H1 (cell line): ENCODE results near the gene CDR2. TPM values are rescaled to one million over a fixed set of nuclear protein-coding genes. Genes with fewer than 3 reads are reported as not detected.
"Not testable (repeated sequence)": the region's sequence is repeated elsewhere in the genome, so short reads cannot be mapped to it uniquely, and the experiment has no call there.

Experiments
- CTCF ChIA-PET: fragments of 300-600 bp; sonication (Branson Sonifier 250); formaldehyde crosslinking; loops from one replicate; lab custom pipeline; 2021; ENCODE audit not compliant: partially characterized antibody; lab: Charles Lee
- POLR2A ChIA-PET: fragments of 300-600 bp; sonication (Branson Sonifier 250); formaldehyde crosslinking; loops from one replicate; lab custom pipeline; 2021; ENCODE audit warnings: inconsistent platforms; ENCODE audit not compliant: partially characterized antibody; lab: Charles Lee
- DNase-seq, 2 experiments: peaks; one replicate each; pipeline versions ENCODE4 v3.0.0 to v3.0.0-alpha.2; 2010 to 2022; ENCODE audit warnings: low spot score in 2 of 2, low read depth in 1 of 2, mixed read lengths in 1 of 2
- FAIRE-seq: peaks from 2 replicates; lab custom pipeline; 2011; peaks lifted over from hg19 to GRCh38; lab: Jason Lieb, UNC
- H2AFZ ChIP-seq: 2 replicates; pipeline ENCODE4 v1.8.1; 2012; ENCODE audit warnings: low read length, inconsistent platforms
- H2AK5ac ChIP-seq: 2 replicates; pipeline ENCODE4 v1.6.1; 2013; ENCODE audit warnings: low read depth, low read length
- H2BK120ac ChIP-seq: replicated peaks from 2 replicates; pipeline ENCODE3; 2013; ENCODE audit warnings: low read depth, low read length, inconsistent platforms
- H2BK12ac ChIP-seq: 2 replicates; pipeline ENCODE4 v1.6.1; 2013; ENCODE audit warnings: low read depth, low read length
- H2BK15ac ChIP-seq: 2 replicates; pipeline ENCODE4 v1.6.1; 2013; ENCODE audit warnings: low read length
- H2BK20ac ChIP-seq: 2 replicates; pipeline ENCODE4 v1.6.1; 2013; ENCODE audit warnings: low read length
- H2BK5ac ChIP-seq: 2 replicates; pipeline ENCODE4 v1.6.1; 2013; ENCODE audit warnings: low read depth, low read length
- H3K14ac ChIP-seq: 2 replicates; pipeline ENCODE4 v1.6.1; 2013; ENCODE audit warnings: inconsistent platforms; ENCODE audit not compliant: insufficient read length
- H3K18ac ChIP-seq: 2 replicates; pipeline ENCODE4 v1.6.1; 2013; ENCODE audit warnings: low read length; ENCODE audit errors: extremely low read depth
- H3K23ac ChIP-seq: 2 replicates; pipeline ENCODE4 v1.6.1; 2013; ENCODE audit warnings: inconsistent platforms; ENCODE audit not compliant: insufficient read length
- H3K23me2 ChIP-seq: 2 replicates; pipeline ENCODE4 v1.6.1; 2013; ENCODE audit warnings: low read depth, low read length
- H3K27ac ChIP-seq: 2 replicates; pipeline ENCODE4 v1.6.1; 2011; ENCODE audit warnings: low read depth, low read length, inconsistent platforms
- H3K27me3 ChIP-seq, 4 experiments: replicated peaks in 1 of 4; 1 replicate in 1 of 4; 2 replicates in 3 of 4; pipeline versions ENCODE4 v1.6.1 to v1.8.1; 2011 to 2013; ENCODE audit warnings: low read length in 3 of 4, mild to moderate bottlenecking in 3 of 4, inconsistent platforms in 2 of 4, mixed read lengths in 2 of 4, moderate library complexity in 1 of 4; ENCODE audit not compliant: control insufficient read depth in 3 of 4, insufficient read depth in 3 of 4; ENCODE audit errors: extremely low read depth in 1 of 4
- H3K36me3 ChIP-seq, 4 experiments: 2 replicates each; pipeline versions ENCODE4 v1.6.1 to v1.8.1; 2011 to 2013; ENCODE audit warnings: mild to moderate bottlenecking in 4 of 4, low read length in 3 of 4, moderate library complexity in 2 of 4, control low read depth in 1 of 4, inconsistent platforms in 1 of 4; ENCODE audit not compliant: insufficient read depth in 4 of 4, control insufficient read depth in 2 of 4
- H3K4ac ChIP-seq: replicated peaks from 2 replicates; pipeline ENCODE3; 2013; ENCODE audit warnings: low read length, low read depth, mixed read lengths, inconsistent platforms; ENCODE audit not compliant: insufficient read length
- H3K4me1 ChIP-seq, 4 experiments: replicated peaks in 1 of 4; 1 replicate in 1 of 4; 2 replicates in 3 of 4; pipeline versions ENCODE4 v1.6.1 to v1.8.1; 2011 to 2013; ENCODE audit warnings: low read length in 3 of 4, inconsistent platforms in 2 of 4, mixed read lengths in 1 of 4; ENCODE audit not compliant: insufficient read depth in 4 of 4, control insufficient read depth in 3 of 4
- H3K4me2 ChIP-seq, 2 experiments: 2 replicates each; pipeline versions ENCODE4 v1.6.1 to v1.8.1; 2011 to 2013; ENCODE audit warnings: low read depth in 2 of 2, low read length in 2 of 2, control low read depth in 1 of 2, inconsistent platforms in 1 of 2, mild to moderate bottlenecking in 1 of 2; ENCODE audit not compliant: insufficient read depth in 1 of 2
- H3K4me3 ChIP-seq, 4 experiments: fragments of 200-600, 300-600 bp in 1 of 4; sonication (generic), shearing (Covaris generic), sonication (Bioruptor Twin) in 1 of 4; 2 replicates each; pipeline versions ENCODE4 v1.5.1 to v1.8.1; 2011 to 2016; ENCODE audit warnings: low read length in 4 of 4, low read depth in 3 of 4, control low read depth in 2 of 4, inconsistent platforms in 2 of 4, mild to moderate bottlenecking in 2 of 4, mixed read lengths in 1 of 4, moderate library complexity in 1 of 4; ENCODE audit not compliant: insufficient read depth in 2 of 4; ENCODE audit errors: extremely low read depth in 1 of 4
- H3K56ac ChIP-seq: replicated peaks from 2 replicates; pipeline ENCODE3; 2013; ENCODE audit warnings: low read depth, mild to moderate bottlenecking, mixed read lengths, low read length, inconsistent platforms; ENCODE audit not compliant: insufficient read length
- H3K79me1 ChIP-seq: 2 replicates; pipeline ENCODE4 v1.6.1; 2013; ENCODE audit warnings: low read depth, low read length, control low read depth
- H3K79me2 ChIP-seq, 2 experiments: 2 replicates each; pipeline versions ENCODE4 v1.6.1 to v1.8.1; 2012 to 2013; ENCODE audit warnings: low read length in 2 of 2, mild to moderate bottlenecking in 2 of 2, inconsistent platforms in 1 of 2; ENCODE audit not compliant: insufficient read depth in 2 of 2, control insufficient read depth in 1 of 2
- H3K9ac ChIP-seq, 4 experiments: replicated peaks in 1 of 4; 1 replicate in 1 of 4; 2 replicates in 3 of 4; pipeline versions ENCODE4 v1.6.1 to v1.8.1; 2011 to 2013; ENCODE audit warnings: low read depth in 3 of 4, low read length in 3 of 4, control low read depth in 2 of 4, mild to moderate bottlenecking in 2 of 4, moderate library complexity in 2 of 4, inconsistent platforms in 1 of 4; ENCODE audit errors: extremely low read depth in 1 of 4
- H3K9me3 ChIP-seq, 2 experiments: 2 replicates each; pipeline versions ENCODE4 v1.6.1 to v1.8.1; 2012 to 2013; ENCODE audit warnings: mild to moderate bottlenecking in 2 of 2, moderate library complexity in 2 of 2, control low read depth in 1 of 2, inconsistent platforms in 1 of 2, low read depth in 1 of 2, low read length in 1 of 2, mixed read lengths in 1 of 2; ENCODE audit not compliant: insufficient read depth in 2 of 2
- H4K20me1 ChIP-seq, 2 experiments: replicated peaks in 1 of 2; 2 replicates each; pipeline versions ENCODE3 to v1.8.1; 2011 to 2013; ENCODE audit warnings: inconsistent platforms in 2 of 2, low read length in 2 of 2, mild to moderate bottlenecking in 1 of 2; ENCODE audit not compliant: insufficient read depth in 2 of 2, control insufficient read depth in 1 of 2
- H4K5ac ChIP-seq: 2 replicates; pipeline ENCODE4 v1.6.1; 2013; ENCODE audit warnings: low read length, low read depth, mixed read lengths, inconsistent platforms; ENCODE audit not compliant: insufficient read length
- H4K8ac ChIP-seq: 2 replicates; pipeline ENCODE4 v1.8.0; 2013; ENCODE audit warnings: mild to moderate bottlenecking, moderate library complexity, low read length, inconsistent platforms; ENCODE audit not compliant: insufficient read depth; ENCODE audit errors: extremely low read depth
- H4K91ac ChIP-seq: replicated peaks from 2 replicates; pipeline ENCODE3; 2013; ENCODE audit warnings: low read length, mixed read lengths, inconsistent platforms; ENCODE audit not compliant: insufficient read length
- ASH2L ChIP-seq: fragments of 200-600, 300-600 bp; sonication (generic); IDR thresholded peaks from one replicate; pipeline ENCODE4 v1.7.1; 2017; ENCODE audit warnings: low read length
- CBX5 ChIP-seq: fragments of 300-800, 300-1000 bp; sonication (generic); IDR thresholded peaks from 2 replicates; pipeline ENCODE4 v1.7.1; 2016; ENCODE audit warnings: antibody characterized with exemption, low read length, low read depth
- HDAC2 ChIP-seq, 2 experiments: fragments of 300-600 bp in 1 of 2; sonication (generic) in 1 of 2; IDR thresholded peaks; 2 replicates each; pipeline ENCODE4 v1.6.1; 2011 to 2012; ENCODE audit warnings: low read depth in 2 of 2, low read length in 2 of 2, mild to moderate bottlenecking in 2 of 2, moderate library complexity in 2 of 2, borderline replicate concordance in 1 of 2, inconsistent platforms in 1 of 2
- PHF8 ChIP-seq: fragments of 200-600 bp; sonication (generic); conservative IDR thresholded peaks from 2 replicates; pipeline ENCODE4 v1.7.1; 2012; ENCODE audit warnings: low read depth, mild to moderate bottlenecking, inconsistent platforms, low read length, moderate library complexity
- WGBS, 2 experiments: shearing (Covaris generic) in 1 of 2; methylation state at CpG; one replicate each; pipeline versions ENCODE4 v1.1.6 to v1.1.7; 2013 to 2015; ENCODE audit warnings: low lambda C conversion rate in 2 of 2, mixed read lengths in 2 of 2, inconsistent platforms in 1 of 2, low coverage in 1 of 2, missing lambda C conversion rate in 1 of 2; ENCODE audit not compliant: insufficient replicate concordance in 2 of 2, insufficient coverage in 1 of 2, insufficient read length in 1 of 2; ENCODE audit errors: extremely low coverage in 1 of 2, missing lambda C conversion rate in 1 of 2; 5-methylcytosine and 5-hydroxymethylcytosine counted together
- polyA plus RNA-seq, 7 experiments: library from polyadenylated mRNA; depleted of rRNA in 3 of 7; stranded (reverse) in 5 of 7; unstranded in 2 of 7; fragments of >200 nt in 5 of 7; fragments of 200-250 nt in 2 of 7; gene quantifications; 1 replicate in 5 of 7; 2 replicates in 1 of 7; 4 replicates in 1 of 7; pipeline versions ENCODE4 v1.2.1 to v1.2.3, GENCODE V29; 2011 to 2013; ENCODE audit warnings: missing spikeins in 2 of 7, mixed read lengths in 2 of 7
- total RNA-seq: library from RNA; stranded (reverse); fragmentation: NEBNext Ultra II Directional; extraction: Animal tissue kit (Norgen Biotek cat#: 25700); gene quantifications from 2 replicates; pipeline ENCODE4 v1.2.1, GENCODE V29; 2021
- TF ChIP-seq, protein P1 (sequence below), 3 experiments: IDR thresholded peaks; 1 replicate in 2 of 3; 2 replicates in 1 of 3; pipeline versions ENCODE4 v1.5.1 to v1.6.1; 2011; ENCODE audit warnings: low read length in 3 of 3, mild to moderate bottlenecking in 3 of 3, inconsistent platforms in 2 of 3, low read depth in 1 of 3, moderate library complexity in 1 of 3; ENCODE audit not compliant: insufficient read depth in 1 of 3; ENCODE audit errors: control extremely low read depth in 1 of 3

Gene CDR2
- total and polyA plus RNA-seq, 2 of the 8 experiments (the other 6 are each of a cell fraction or from before 2014, with no cell fraction given), result 16.3 to 34.9 TPM

- no peak for TF ChIP-seq ASH2L
- no peak for TF ChIP-seq PHF8
- TF ChIP-seq CBX5, result no peak
- no peak for TF ChIP-seq HDAC2 (IDR thresholded peaks at IDR 0.05; ENCODE audit: borderline replicate concordance in 1 of 2, low read depth in 2 of 2, low read length in 2 of 2)
- TF ChIP-seq, protein P1, sequence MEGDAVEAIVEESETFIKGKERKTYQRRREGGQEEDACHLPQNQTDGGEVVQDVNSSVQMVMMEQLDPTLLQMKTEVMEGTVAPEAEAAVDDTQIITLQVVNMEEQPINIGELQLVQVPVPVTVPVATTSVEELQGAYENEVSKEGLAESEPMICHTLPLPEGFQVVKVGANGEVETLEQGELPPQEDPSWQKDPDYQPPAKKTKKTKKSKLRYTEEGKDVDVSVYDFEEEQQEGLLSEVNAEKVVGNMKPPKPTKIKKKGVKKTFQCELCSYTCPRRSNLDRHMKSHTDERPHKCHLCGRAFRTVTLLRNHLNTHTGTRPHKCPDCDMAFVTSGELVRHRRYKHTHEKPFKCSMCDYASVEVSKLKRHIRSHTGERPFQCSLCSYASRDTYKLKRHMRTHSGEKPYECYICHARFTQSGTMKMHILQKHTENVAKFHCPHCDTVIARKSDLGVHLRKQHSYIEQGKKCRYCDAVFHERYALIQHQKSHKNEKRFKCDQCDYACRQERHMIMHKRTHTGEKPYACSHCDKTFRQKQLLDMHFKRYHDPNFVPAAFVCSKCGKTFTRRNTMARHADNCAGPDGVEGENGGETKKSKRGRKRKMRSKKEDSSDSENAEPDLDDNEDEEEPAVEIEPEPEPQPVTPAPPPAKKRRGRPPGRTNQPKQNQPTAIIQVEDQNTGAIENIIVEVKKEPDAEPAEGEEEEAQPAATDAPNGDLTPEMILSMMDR (IDR thresholded peaks at IDR 0.05; ENCODE audit: control extremely low read depth in 1 of 3, insufficient read depth in 1 of 3, low read depth in 1 of 3, low read length in 3 of 3), result no peak
Measured at GRCh38 chr16:22369221-22369811, 5.1 kb downstream of the CDR2 start (continued).

DNA sequence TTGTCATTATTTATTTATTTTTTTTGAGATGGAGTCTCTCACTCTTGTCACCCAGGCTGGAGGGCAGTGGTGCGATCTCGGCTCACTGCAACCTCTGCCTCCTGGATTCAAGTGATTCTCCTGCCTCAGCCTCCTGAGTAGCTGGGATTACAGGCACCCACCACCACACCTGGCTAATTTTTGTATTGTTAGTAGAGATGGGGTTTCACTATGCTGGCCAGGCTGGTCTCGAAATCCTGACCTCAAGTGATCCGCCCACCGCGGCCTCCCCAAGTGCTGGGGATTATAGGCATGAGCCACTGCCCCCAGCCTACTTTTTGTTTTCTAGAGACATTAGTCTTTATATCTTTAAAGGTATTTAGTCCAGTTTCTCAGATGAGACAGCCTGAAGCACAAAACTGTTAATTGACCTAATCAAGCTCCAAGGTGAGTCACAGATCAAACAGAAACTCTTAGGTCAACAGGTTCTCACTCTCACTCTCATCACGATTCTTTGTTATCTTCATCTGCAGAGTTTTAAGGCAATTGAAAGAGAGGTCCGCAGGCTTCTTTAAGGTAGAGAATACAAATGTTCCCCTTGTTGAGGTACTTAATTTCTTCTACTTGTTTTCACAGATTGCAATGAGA, 6.1 kb downstream of the CDR2 start:
- POLR2A ChIA-PET, result interaction anchor here (1.1 kb wide), 1 partner anchor 14 kb away, joined by 3 read pairs; no protein-coding TSS in a partner anchor
- not testable (repeated sequence) for FAIRE-seq
- H3K79me2 ChIP-seq, result peaks cover 14 to 81% of the 10 kb centered on the region in 2 experiments

More for the DNA sequence above, 6.1 kb downstream of the CDR2 start:
- H3K4me3 ChIP-seq, H3K4me1 ChIP-seq, H3K56ac ChIP-seq, H3K27ac ChIP-seq, H3K23ac ChIP-seq, H2AK5ac ChIP-seq, H2BK12ac ChIP-seq, H2AFZ ChIP-seq, H3K4me2 ChIP-seq, DNase-seq, CTCF ChIA-PET, H4K8ac ChIP-seq, H2BK20ac ChIP-seq, H4K5ac ChIP-seq, H2BK120ac ChIP-seq, H3K9me3 ChIP-seq, H3K18ac ChIP-seq, H4K91ac ChIP-seq, H3K4ac ChIP-seq, H2BK15ac ChIP-seq, H3K23me2 ChIP-seq, H3K14ac ChIP-seq, H2BK5ac ChIP-seq, H3K27me3 ChIP-seq, H3K9ac ChIP-seq: not testable (repeated sequence)
- 95% methylated on average over 8 of the region's 8 CpGs; no CpG with 5 or more reads in 1 of the 2 experiments for WGBS, 2 experiments
- Histone ChIP-seq H3K79me1 (peaks cover 14% of the 10 kb centered on the region), H3K36me3 (peaks cover 5 to 18% (median 15%) of the 10 kb centered on the region in 4 experiments; a peak in 5 of 8 replicates), H4K20me1 (peaks cover 0 to 13% of the 10 kb centered on the region in 2 experiments)
